PC-3 (cell line): ENCODE data around the gene WDR26. TPM values are rescaled to one million over a fixed set of nuclear protein-coding genes. Genes with fewer than 3 reads are reported as not detected.
"Not testable (repeated sequence)": the region's sequence is repeated elsewhere in the genome, so short reads cannot be mapped to it uniquely, and the experiment has no call there.

Source experiments
- ATAC-seq: fragments of 200-7000 bp; cut with Tn5 transposase; 2 replicates; pipeline ENCODE4 v1.9.1; 2020; ENCODE audit warnings: mild to moderate bottlenecking, moderate library complexity
- BruUV-seq: library from RNA; stranded (reverse); fragments of 400-500 nt; replicated peaks from 2 replicates; lab custom pipeline; 2021; lab: Mats Ljungman, UMichigan
- CTCF ChIA-PET: fragments of 300-600 bp; sonication (Branson Sonifier 250); formaldehyde crosslinking; loops from one replicate; lab custom pipeline; 2022; ENCODE audit warnings: antibody characterized with exemption; lab: Charles Lee
- POLR2A ChIA-PET: fragments of 300-600 bp; sonication (Branson Sonifier 250); formaldehyde crosslinking; loops from one replicate; lab custom pipeline; 2022; ENCODE audit warnings: antibody characterized with exemption; ENCODE audit not compliant: unreplicated experiment; lab: Charles Lee
- DNase-seq: peaks from one replicate; pipeline ENCODE4 v3.0.0-alpha.2; 2015
- H2AFZ ChIP-seq: fragments of 300-600 bp; sonication (generic); 2 replicates; pipeline ENCODE4 v1.6.0; 2016; ENCODE audit warnings: antibody characterized with exemption, low read length
- H3F3A ChIP-seq: fragments of 300-600 bp; sonication (generic); one replicate; pipeline ENCODE4 v1.6.0; 2017; ENCODE audit warnings: antibody characterized with exemption, low read length, control low read depth, mild to moderate bottlenecking; ENCODE audit not compliant: unreplicated experiment
- H3K27ac ChIP-seq: fragments of 300-600 bp; sonication (generic); 2 replicates; pipeline ENCODE4 v1.5.1; 2016; ENCODE audit warnings: mild to moderate bottlenecking, low read length
- H3K27me3 ChIP-seq: fragments of 300-600 bp; sonication (generic); 2 replicates; pipeline ENCODE4 v1.6.1; 2016; ENCODE audit warnings: low read length, mixed read lengths
- H3K36me3 ChIP-seq: fragments of 300-600 bp; sonication (generic); 2 replicates; pipeline ENCODE4 v1.6.1; 2016; ENCODE audit warnings: low read depth, mixed run types, low read length, mixed read lengths
- H3K4me1 ChIP-seq: fragments of 300-600 bp; sonication (generic); 2 replicates; pipeline ENCODE4 v1.5.1; 2016; ENCODE audit warnings: low read length; ENCODE audit not compliant: insufficient read depth
- H3K4me2 ChIP-seq: fragments of 300-600 bp; sonication (generic); 2 replicates; pipeline ENCODE4 v1.6.0; 2016; ENCODE audit warnings: low read length
- H3K4me3 ChIP-seq: fragments of 300-600 bp; sonication (generic); 2 replicates; pipeline ENCODE4 v1.5.1; 2016; ENCODE audit warnings: mild to moderate bottlenecking, low read length, mixed read lengths
- H3K79me2 ChIP-seq: fragments of 300-600 bp; sonication (generic); 2 replicates; pipeline ENCODE4 v1.6.1; 2017; ENCODE audit warnings: low read length, mixed read lengths
- H3K9ac ChIP-seq: fragments of 300-600 bp; sonication (generic); 2 replicates; pipeline ENCODE4 v1.6.0; 2016; ENCODE audit warnings: mild to moderate bottlenecking, low read length
- H3K9me2 ChIP-seq: fragments of 300-600 bp; sonication (generic); replicated peaks from 2 replicates; pipeline ENCODE4 v1.6.1; 2016; ENCODE audit warnings: mixed run types, low read length, mixed read lengths
- H3K9me3 ChIP-seq: fragments of 300-600 bp; sonication (generic); 2 replicates; pipeline ENCODE4 v1.6.1; 2016; ENCODE audit warnings: low read length, mixed read lengths
- H4K20me1 ChIP-seq: fragments of 300-600 bp; sonication (generic); 2 replicates; pipeline ENCODE4 v1.6.1; 2016; ENCODE audit warnings: low read length, mixed read lengths
- CTCF ChIP-seq: fragments of 300-600 bp; sonication (generic); conservative IDR thresholded peaks from 2 replicates; pipeline ENCODE4 v1.5.1; 2017; ENCODE audit warnings: antibody characterized with exemption, low read depth, mild to moderate bottlenecking, low read length
- EZH2 ChIP-seq: fragments of 300-600 bp; sonication (generic); IDR thresholded peaks from one replicate; pipeline ENCODE4 v1.6.1; 2017; ENCODE audit warnings: antibody characterized with exemption, mild to moderate bottlenecking, low read length; ENCODE audit not compliant: unreplicated experiment
- EZH2phosphoT487 ChIP-seq: fragments of 300-600 bp; sonication (generic); IDR thresholded peaks from 2 replicates; pipeline ENCODE4 v1.6.1; 2018; ENCODE audit warnings: mild to moderate bottlenecking, antibody characterized with exemption, low read length, borderline replicate concordance
- intact Hi-C: fragments of 100-400 bp; cut with micrococcal nuclease; formaldehyde crosslinking; loops from 2 replicates; pipeline ENCODE4 v1.9.0; 2023
- total RNA-seq: library from RNA; depleted of rRNA; stranded (reverse); fragments of >200 nt; gene quantifications from 2 replicates; pipeline ENCODE4 v1.2.3, GENCODE V29; 2014

Gene WDR26
- total RNA-seq, 1 experiment from 2014 or later = 40.7 TPM

GRCh38 chr1:224356685-224357625, 77.6 kb downstream of the WDR26 start, which contains the start of gene CNIH4:
Gene CNIH4 (plus strand): TSS chr1:224356879. CDS start chr1:224356925, 46 bp downstream.
- H3K27me3 ChIP-seq = no peaks in the 10 kb centered on the region

GRCh38 chr1:224353975-224354925, 80.3 kb downstream of the WDR26 start:
- Histone ChIP-seq H3K4me3 (no peak overlapping the region), H3K36me3 (no peaks in the 10 kb centered on the region), H3K4me1 (peaks cover 14% of the 10 kb centered on the region), H2AFZ (no peak overlapping the region), H3K4me2 (no peak overlapping the region), H4K20me1 (no peaks in the 10 kb centered on the region), H3K27me3 (no peaks in the 10 kb centered on the region), H3K79me2 (peaks cover 25% of the 10 kb centered on the region), H3K9me3 (no peaks in the 10 kb centered on the region), H3K9ac (no peak overlapping the region), H3K27ac (no peak overlapping the region), H3F3A (no peaks in the 10 kb centered on the region), H3K9me2 (no peaks in the 10 kb centered on the region)
- BruUV-seq = no TSS peak
- intact Hi-C loops = no loop called here
- TF ChIP-seq CTCF = no peak
- TF ChIP-seq EZH2phosphoT487 = no peak
- no peak for TF ChIP-seq EZH2
- CTCF ChIA-PET = no interaction called here
- POLR2A ChIA-PET = no interaction called here
- DNase-seq (no peak), ATAC-seq (no peak)

More at GRCh38 chr1:224356685-224357625, 77.6 kb downstream of the WDR26 start, which contains the start of gene CNIH4:
- Histone ChIP-seq H3K79me2 (peaks cover 52% of the 10 kb centered on the region), H3K9me3 (no peaks in the 10 kb centered on the region), H3K4me1 (peaks cover 14% of the 10 kb centered on the region), H3K9ac (peak within 1 kb of the TSS; percentile 83), H3K4me2 (peak within 1 kb of the TSS; percentile 82), H3K36me3 (no peaks in the 10 kb centered on the region), H4K20me1 (no peaks in the 10 kb centered on the region), H3K27ac (peak within 1 kb of the TSS; percentile 1), H2AFZ (peak within 1 kb of the TSS; percentile 97), H3K9me2 (no peaks in the 10 kb centered on the region), H3F3A (no peaks in the 10 kb centered on the region), H3K4me3 (peak within 1 kb of the TSS; percentile 68)
- no TSS peak for BruUV-seq
- ChIA-PET POLR2A (interaction anchor here (0.5 to 0.6 kb wide), 4 partner anchors 77 to 1298 kb away, joined by 3 to 4 read pairs (median 3); no protein-coding TSS in a partner anchor), CTCF (no interaction called here)
- intact Hi-C loops = loop anchor here (1.0 to 2.0 kb wide), 2 partner anchors 76 to 100 kb away; no protein-coding TSS in a partner anchor
- peak; percentile 98 for DNase-seq
- TF ChIP-seq CTCF (no peak), EZH2 (no peak), EZH2phosphoT487 (no peak)
- peak; percentile 95 for ATAC-seq

- ATAC-seq, H4K20me1 ChIP-seq, BruUV-seq, H3K27me3 ChIP-seq, POLR2A ChIA-PET, H3K9ac ChIP-seq, H3K4me1 ChIP-seq, H3K79me2 ChIP-seq, H3K9me2 ChIP-seq, H3K4me2 ChIP-seq, H3K27ac ChIP-seq, intact Hi-C loops, H3F3A ChIP-seq, H3K4me3 ChIP-seq, H3K36me3 ChIP-seq, CTCF ChIA-PET, DNase-seq, H3K9me3 ChIP-seq, H2AFZ ChIP-seq: not testable (repeated sequence)
Measured at GRCh38 chr1:224352436-224353085, 82.0 kb downstream of the WDR26 start.

GRCh38 chr1:224349716-224350115, 84.9 kb downstream of the WDR26 start:
- H4K20me1 ChIP-seq, BruUV-seq, H2AFZ ChIP-seq, POLR2A ChIA-PET, H3K27ac ChIP-seq, H3K9me3 ChIP-seq, H3K9me2 ChIP-seq, H3F3A ChIP-seq, H3K79me2 ChIP-seq, H3K4me2 ChIP-seq, H3K9ac ChIP-seq, ATAC-seq, H3K27me3 ChIP-seq, intact Hi-C loops, H3K4me1 ChIP-seq, H3K36me3 ChIP-seq, CTCF ChIA-PET, DNase-seq, H3K4me3 ChIP-seq: not testable (repeated sequence)
